NCI-H82 treated with DMSO at 0.1 percent for 48 hours (cell line): Measurements from ENCODE around the gene LINGO1.

Experiments
- DNase-seq: peaks from one replicate; lab custom pipeline; 2025; ENCODE audit not compliant: unreplicated experiment; lab: John Stamatoyannopoulos, UW

The LINGO1 gene, protein sequence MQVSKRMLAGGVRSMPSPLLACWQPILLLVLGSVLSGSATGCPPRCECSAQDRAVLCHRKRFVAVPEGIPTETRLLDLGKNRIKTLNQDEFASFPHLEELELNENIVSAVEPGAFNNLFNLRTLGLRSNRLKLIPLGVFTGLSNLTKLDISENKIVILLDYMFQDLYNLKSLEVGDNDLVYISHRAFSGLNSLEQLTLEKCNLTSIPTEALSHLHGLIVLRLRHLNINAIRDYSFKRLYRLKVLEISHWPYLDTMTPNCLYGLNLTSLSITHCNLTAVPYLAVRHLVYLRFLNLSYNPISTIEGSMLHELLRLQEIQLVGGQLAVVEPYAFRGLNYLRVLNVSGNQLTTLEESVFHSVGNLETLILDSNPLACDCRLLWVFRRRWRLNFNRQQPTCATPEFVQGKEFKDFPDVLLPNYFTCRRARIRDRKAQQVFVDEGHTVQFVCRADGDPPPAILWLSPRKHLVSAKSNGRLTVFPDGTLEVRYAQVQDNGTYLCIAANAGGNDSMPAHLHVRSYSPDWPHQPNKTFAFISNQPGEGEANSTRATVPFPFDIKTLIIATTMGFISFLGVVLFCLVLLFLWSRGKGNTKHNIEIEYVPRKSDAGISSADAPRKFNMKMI

DNA sequence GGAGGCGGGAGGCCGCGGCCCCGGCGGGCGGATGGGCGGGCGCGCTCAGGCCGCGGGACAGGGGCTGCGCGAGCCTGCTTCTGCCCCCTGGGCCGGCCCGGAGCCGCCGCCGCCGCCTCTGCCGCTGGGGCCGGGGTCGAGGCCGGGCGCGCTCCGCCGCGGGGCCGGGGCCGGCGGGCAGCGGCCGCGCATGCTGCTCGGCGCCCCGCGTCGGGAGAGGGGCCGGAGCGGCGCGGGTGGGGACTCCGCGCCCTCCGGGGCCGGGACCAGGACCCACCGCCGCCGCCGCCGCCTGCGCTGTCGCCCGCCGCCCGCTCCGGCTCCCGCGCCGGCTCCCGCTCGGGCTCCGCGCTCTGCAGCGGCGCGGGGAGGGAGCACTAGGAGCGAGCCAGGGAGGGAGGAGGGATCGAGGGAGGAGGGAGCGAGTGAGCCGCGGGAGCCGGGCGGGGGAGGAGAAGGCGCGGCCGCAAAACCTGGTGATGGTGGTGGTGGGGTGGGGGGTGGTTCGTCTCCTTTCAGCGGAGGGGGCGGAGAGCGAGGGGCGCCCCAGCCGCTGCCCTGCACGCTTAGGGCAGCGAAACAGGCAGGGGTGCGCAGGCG, at the start of gene LINGO1:
TSS of gene LINGO1 (minus strand) at position 379 of the 600 bp plus-strand sequence. CDS start 597 bp downstream, outside the sequence.
- DNase-seq = no peak

DNA sequence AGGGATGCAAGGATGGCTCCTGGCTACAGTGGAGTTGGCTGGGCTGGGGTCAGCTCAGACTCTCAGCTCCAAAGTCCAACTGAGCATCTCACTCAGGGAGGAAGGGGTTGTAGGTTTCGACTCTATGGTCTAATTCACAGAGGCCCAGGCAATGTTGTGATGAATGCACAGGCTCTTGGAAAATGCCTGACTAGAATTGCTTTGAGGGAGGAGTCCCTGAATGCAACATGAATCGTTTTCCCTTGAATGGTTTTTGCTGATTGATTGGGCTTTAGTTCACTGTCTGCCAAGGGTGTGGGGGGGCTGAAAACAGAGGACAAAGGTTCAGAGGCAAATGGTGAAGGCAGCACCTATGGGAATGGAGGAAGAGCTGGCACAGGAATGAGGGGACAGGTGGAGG, 48.6 kb upstream of the LINGO1 start:
- no peak for DNase-seq

DNA sequence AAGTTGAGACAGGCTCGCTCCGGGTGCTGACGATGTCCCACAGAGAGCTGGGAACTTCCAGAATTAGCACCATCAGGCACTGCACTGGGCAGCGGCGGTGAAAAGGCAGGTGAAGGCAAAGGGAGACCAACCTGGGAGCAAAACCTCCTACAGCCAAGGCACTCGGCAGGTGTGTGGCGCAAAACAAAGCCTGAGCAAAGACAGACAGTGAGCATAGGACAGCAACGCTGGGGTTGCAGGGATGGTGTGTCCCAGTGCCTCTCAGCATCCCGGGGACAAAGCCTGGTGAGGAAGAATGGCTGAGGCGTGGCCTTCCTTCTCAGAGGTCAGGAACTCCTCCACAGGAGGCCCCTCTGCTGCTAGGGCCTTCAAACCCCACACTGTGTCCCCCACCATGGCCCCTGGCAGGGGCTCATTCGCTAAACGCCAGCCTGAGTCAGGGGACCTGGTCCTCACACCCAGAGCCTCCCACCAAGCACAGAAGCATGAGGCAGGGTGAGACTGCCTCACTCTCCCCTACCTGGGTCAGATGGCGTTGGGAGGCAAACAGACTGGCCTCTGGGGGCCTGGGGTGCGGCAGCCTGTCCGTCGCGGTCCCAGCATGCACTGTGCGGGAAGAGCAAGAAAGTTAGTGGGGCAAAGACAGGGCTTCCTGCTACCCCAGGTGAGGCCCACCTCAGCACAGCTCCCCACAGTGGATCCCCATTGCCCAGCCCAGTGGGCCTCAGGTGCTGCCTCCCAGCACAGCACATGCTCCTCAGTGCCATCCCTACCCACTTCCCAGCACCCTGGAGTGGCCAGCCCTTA, 44.1 kb upstream of the LINGO1 start:
- no peak for DNase-seq

DNA sequence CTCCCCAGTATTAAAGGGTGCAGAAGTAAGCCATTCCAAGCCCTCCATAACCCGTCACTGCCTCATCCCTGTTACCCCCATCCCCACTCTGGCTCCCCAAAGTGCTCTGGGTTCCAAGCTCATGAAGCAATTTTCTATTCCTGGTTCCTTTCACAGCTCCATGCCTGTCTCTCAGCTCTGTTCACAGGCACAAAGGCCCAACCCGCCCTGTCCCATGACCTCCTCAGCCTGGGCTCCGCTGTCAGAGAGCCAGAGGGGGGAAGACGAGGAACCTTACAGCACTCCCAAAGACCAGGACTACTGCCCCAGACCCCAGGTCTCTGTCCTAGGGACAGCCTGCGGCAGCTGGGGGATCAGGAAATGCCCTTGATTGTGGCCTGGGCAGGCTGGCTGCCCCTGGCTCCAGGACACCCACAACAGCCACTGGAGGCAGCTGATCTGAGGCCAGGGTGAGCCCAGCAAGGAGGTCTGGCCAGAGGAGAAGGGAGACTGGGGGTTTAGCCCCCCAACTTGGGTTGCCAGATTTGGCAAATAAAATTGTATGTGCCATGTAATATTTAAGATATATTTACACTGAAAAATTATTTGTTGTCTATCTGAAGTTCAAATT, 43.2 kb upstream of the LINGO1 start:
- no peak for DNase-seq

DNA sequence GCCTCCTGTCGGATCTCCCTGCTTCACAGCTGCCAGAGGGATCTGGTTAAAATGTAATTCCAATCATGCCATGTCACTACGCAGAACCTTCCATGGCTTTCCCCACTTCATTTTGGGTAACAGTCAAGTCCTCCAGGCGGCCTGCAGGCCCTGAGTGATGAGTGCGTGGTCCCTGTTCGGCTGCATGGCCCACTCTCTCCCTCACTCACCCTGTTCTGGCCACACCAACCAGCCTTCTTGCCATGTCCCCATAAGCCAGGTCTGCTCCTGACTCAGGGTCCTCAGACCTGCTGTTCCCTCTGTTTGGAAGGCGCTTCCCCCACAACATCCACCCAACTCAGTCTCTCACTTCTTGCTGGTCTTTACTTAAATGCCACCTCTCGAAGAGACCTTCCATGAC, 41.6 kb upstream of the LINGO1 start:
- no peak for DNase-seq

DNA sequence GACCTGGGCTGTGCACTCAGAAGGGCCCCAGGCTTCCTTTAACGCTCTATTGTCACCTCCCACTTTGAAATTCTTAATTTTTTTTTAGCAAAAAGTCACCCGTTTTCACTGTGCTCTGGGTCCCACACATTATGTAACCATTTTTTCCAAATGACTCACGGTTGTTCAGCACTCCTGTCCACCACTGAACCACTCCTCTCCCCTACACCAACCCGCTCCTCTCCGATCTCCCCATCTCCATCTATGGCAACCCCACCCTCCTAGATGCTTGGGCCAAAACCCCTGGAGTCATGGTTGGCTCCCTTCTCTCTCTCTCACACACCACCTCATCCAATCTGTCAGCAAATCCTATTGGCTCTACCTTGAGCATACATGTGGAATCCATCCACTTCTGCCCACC, 41.2 kb upstream of the LINGO1 start:
- DNase-seq = no peak

DNA sequence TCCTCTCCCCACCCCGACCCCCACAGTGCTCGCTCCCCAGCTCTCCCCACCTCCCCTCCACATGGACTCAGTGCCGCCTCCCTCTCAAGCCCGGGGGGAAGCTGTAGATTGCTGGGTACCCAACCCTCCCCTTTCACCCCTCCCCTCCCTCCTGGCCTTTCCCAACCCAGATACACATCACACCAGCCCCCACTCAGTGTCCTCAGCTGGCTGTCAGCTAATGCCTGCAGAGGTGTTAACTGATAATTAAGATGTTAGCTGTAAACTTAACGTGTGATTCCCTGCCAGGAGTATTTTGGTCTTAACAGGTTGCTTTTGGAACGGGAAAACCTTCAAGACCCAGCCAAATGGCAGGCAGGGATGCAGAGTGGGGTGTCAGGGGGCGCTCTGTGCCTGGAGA, 39.4 kb upstream of the LINGO1 start:
- no peak for DNase-seq

DNA sequence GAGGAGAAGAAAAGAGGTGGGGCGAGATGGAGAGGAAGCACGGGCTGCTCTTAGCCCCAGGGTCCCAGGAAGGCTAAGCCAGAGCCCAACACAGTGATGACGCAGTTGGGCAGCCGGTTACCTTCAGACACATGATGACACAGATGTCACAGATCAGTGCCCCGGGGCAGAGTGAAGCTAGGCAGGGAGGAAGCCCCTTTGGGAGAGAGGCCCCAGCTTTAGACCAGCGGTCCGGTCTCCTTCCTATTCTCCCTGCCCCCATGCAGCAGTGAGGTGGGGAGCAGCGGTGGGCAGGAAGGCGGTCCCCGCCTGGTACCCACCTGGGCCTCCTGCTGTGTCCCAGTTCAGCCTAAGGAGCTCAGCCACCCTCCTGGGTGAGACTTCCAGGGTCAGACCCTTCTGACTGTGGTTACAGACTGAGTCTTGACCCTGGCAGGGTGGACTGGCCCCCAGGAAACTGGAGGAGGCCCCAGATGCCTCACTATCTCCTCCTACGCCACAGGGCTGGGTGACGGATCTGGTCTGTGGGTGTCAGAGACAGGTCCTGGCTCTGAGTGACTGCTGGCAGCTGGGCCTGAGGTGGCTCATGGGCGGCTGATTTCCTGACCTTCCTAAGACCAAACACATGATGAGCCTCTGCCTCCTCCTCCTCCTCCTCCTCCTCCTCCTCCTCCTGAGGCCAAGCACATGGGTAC, 38.8 kb upstream of the LINGO1 start:
- DNase-seq = no peak

DNA sequence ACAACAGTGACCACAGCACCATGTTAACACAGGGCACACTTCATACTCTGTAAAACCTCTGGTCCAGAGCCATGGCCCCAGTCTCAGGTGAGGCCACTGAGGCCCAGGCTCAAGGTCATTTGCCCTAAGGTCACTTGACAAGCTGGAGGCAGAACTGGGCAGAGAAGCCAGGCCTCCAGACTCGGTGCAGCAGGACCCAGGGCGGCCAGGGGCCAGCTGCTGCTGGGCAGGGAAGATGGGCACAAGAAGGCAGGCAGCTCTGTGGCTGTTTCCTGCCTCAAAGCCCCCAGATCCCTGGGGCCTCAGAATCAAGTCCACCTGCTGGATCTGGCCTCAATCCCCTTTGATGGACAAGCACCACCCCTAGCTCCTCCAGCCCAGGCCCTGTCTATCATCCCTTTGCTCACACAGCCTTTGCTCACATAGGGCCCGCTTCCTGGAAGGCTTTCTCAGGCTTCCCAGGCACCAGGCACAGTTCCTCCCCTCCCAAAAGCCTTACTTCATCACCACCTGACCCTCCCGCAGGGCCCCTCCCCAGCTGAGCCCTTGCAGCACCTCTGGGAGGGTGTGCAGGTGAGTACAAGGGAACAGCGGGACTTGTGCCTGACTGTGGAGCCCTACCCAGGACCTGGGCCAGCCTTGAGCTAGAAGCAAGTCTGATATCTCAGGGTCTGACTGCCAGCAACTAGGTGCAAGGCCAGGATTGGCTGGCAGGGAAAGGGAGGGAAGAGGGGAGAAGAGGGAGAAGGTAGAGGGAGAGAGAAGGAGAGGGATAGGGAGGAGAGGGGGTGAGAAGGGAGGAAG, 38.0 kb upstream of the LINGO1 start:
- no peak for DNase-seq

DNA sequence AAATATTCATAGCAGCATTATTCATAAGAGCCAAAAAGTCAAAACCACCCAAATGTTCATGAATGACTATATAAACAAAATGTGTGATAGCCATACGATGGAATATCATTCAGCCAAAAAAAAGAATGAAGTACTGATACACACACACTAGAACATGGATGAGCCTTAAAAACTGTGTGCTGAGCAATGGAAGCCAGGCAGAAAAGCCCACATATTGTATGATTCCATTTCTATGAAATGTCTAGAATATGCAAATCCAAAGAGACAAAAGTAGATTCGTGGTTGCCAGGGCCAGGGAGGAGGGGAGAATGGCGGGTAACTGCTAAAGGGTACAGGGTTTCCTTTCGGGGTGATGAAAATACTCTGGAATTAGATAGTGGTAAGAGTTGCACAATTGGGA, 37.2 kb upstream of the LINGO1 start:
- DNase-seq = no peak

DNA sequence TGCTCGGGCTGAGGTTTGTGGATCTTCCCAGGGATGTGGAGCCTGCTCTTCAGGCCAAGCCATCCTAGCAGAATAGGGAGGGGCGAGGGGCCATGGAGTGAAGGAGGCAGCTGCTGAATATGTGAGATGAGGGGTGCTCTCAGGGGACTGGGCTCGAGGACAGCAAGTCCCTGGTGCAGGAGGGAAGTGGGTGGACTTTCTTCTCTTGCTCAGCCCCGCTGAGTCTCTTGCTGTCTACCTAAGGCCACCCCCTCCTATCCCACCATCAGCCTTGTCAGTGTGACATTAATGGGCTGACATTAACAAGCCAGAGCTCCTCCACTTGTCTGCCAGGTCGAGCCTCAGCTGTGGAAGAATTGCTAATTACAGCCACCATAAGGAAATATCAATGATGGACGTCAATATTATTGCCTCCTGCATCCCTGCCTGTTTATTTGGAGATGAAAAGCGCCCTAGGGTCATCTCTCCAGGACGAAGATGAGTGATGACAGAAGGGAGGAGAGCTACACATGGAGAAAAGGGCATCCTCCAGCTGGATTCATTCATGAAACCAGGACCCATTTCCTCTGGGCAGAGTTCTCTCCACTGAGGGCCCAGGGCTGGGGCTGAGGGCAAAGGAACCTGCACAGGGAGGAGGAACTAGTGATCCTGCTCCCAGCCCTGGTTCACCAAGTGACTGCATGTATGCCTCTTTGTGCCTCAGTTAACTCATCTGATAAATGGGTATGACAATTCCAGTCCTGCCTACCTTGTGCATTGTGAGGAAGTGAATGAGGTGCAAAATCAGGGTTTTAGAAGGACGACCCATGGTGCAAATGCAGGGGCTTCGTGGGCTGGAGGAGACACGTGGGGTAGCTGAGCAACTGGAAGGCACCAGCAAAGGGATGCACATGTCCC, 34.9 kb upstream of the LINGO1 start:
- DNase-seq = no peak

DNA sequence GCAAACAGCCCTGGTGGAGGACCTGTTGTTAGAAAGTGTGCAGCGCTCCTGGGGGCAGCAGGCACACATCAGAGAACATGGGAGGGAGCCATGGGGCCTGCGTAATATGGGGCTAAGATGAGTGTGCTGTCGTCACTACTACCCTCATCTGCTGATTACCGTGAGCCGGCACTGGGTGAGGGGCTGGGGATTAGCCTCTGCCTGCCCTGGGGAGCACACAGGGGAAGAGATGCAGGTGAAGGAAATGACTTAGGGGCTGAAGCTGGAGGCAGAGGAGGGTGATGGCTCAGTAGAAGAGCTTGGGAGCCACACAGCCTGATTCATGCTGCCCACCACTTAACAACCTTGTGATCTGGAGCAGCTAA, 33.6 kb upstream of the LINGO1 start:
- no peak for DNase-seq

DNA sequence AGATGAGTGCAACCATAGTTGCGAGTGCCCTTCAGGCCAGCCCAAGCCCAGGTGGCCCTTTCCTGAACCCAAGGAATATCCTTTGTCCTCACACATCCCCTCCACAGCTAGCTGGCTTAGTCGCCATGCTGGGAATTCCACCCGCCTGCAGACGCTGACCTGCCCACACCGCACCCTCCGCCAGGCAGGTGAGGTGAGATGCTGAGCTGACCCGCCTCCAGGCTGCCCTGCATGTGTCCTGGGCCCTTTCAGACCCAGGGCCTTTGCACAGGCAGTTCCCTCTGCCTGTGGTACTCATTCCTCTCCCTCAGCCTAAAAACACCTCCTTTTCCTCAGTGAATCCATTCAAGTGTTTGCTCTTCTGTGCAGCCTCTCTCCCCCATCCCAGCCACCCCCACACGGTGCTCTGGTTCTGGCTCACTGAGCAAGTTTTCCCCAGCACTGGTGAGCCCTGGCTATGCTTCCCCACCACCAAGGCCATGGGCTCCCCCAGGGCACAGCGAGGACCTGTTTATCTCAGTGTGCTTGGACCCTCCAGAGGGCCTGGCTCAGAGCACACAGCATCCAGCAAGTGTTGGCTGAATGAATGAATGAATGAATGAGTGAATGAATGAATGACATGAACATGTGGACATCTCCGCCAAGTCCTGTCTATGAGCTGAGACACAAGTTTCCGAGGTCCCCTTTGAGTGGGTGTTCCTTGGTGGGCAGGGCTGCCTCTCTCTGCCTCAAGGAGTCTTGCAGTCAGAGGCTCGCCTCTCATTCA, 33.0 kb upstream of the LINGO1 start:
- DNase-seq = no peak

DNA sequence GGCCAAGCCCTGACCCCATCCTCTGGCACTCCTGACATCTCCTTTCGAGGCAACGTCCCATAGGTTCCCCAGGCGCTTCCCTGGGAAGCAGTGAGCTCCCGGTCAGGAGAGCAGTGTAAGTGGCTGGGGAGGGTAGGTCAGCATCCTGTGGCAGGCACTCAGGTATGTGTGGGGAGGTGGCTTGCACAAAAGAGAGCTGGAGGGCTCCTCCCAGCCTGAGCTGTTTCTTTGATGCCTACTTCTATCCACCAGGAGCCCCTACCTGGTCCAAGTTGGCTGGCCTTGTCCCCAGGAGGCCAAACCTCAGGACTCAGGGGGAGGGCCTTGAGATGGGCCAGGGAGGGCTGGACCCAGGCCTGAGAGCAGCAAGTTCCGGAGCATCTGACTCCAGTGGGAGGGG, 31.7 kb upstream of the LINGO1 start:
- DNase-seq = no peak

DNA sequence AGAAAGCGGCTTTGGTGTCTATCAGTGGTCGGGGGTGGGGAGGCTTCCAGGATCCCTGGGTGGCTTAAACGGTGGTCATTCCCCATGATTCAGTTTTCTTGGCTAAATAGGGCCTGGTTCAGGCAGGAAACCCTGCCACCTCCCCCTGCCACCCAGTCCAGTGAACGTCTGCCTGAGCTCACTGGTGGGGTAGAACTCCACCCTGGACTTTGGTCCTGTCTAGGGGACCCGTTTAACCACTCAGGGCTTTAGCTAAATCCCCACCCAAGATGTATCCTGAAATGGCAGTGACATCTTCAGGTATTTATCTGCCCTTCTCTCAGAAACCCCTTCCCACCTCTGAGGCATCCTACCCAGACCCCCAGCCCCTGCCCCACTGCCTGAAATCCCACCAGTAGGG, 30.5 kb upstream of the LINGO1 start:
- no peak for DNase-seq

DNA sequence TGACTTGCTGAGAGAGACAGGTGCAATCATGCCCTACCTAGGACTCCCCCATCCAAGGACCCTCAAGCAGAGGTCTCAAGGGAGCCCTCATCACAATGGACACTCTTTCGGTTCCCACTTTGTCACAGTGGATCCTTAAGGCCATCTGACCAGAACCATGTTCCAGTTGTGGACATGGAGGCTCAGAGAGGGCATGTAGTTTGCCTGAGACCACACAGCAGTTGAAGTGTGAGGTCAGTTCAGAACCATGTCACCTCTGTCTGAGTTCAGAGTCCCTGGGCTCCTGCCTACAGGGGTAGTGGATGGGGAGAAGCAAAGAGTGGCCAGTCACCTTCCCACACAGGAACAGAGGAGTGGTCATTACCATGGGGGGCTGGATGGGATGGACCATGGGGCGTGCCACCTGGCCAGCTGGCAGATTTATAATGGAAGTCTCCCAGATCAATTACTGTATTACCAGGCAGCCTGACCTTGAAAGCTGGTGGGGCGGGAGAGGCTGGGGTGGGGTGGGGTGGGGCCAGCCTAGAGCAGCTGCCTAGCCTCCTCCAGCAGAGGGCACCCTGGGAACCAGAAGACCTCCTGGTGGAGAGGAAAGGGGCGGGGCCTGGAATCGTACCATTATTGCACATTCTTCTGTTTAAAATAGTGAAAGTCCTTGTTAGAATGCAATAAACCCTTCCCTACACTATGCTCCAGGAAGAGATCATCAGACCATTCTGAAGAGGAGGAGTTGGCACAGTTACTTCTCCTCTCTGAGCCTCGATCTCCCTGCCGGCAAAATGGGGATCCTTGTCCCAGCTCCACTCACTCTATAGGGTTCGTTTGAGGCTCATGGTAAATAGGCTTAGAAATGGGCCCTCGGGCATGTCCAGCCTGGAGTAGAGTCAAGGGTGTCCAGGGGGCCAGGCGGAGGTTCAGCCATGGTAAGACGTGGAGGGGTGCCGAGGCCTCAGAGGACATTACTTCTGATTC, 26.9 kb upstream of the LINGO1 start:
- peak; percentile 65 for DNase-seq

DNA sequence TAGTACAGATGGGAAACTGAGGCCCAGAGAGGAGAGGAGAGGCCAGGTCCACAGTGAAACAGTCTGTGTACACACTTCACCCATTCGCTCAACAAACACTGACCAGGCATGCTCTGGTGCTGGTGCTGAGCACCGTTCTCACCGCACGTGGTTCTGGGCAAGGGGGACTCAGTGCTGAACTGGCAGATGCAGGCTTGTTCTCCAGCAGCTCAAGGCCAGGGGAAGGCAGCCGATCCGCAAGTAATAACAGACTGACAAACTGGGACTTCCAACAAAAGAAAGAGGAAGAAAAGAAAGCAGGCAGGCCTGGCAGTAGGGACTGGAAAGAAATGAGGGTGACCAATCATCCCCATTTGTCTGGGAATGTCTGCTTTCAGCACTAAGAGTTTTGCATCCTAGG, 25.6 kb upstream of the LINGO1 start:
- DNase-seq = no peak
